Measurements from ENCODE around the gene FAF1.
"Not testable (repeated sequence)": the region's sequence is repeated elsewhere in the genome, so short reads cannot be mapped to it uniquely, and the experiment has no call there.

The FAF1 gene

GRCh38 chr1:50898773-50899172, 61.3 kb downstream of the FAF1 start:
- DNase-seq (ENCODE audit: extremely low read depth, low read depth) = no peak
- no peak for TF ChIP-seq CTCF (IDR thresholded peaks at IDR 0.05; ENCODE audit: low read depth, low read length)

GRCh38 chr1:50894340-50894739, 65.7 kb downstream of the FAF1 start:
- no peak for DNase-seq (ENCODE audit: extremely low read depth, low read depth)
- TF ChIP-seq CTCF (IDR thresholded peaks at IDR 0.05; ENCODE audit: low read depth, low read length) = no peak

GRCh38 chr1:50893466-50893865, 66.6 kb downstream of the FAF1 start:
- DNase-seq (ENCODE audit: extremely low read depth, low read depth) = no peak
- TF ChIP-seq CTCF (IDR thresholded peaks at IDR 0.05; ENCODE audit: low read depth, low read length) = no peak

GRCh38 chr1:50887555-50887954, 72.5 kb downstream of the FAF1 start:
- not testable (repeated sequence) for DNase-seq (ENCODE audit: extremely low read depth, low read depth)

- TF ChIP-seq CTCF (IDR thresholded peaks at IDR 0.05; ENCODE audit: low read depth, low read length) = no peak
- DNase-seq (ENCODE audit: extremely low read depth, low read depth) = no peak
These were observed 79.7 kb downstream of the FAF1 start for GRCh38 chr1:50880373-50880772.

GRCh38 chr1:50879137-50879536, 80.9 kb downstream of the FAF1 start:
- DNase-seq (ENCODE audit: extremely low read depth, low read depth) = no peak
- TF ChIP-seq CTCF (IDR thresholded peaks at IDR 0.05; ENCODE audit: low read depth, low read length) = no peak

GRCh38 chr1:50878434-50878833, 81.6 kb downstream of the FAF1 start:
- no peak for TF ChIP-seq CTCF (IDR thresholded peaks at IDR 0.05; ENCODE audit: low read depth, low read length)
- DNase-seq (ENCODE audit: extremely low read depth, low read depth) = no peak

- no peak for TF ChIP-seq CTCF (IDR thresholded peaks at IDR 0.05; ENCODE audit: low read depth, low read length)
- DNase-seq (ENCODE audit: extremely low read depth, low read depth) = no peak
These were observed 82.4 kb downstream of the FAF1 start for GRCh38 chr1:50877641-50878040.
